DMS53 treated with DMSO at 0.1 percent for 48 hours (cell line): ENCODE measurements around the gene TMEM37.
"Not testable (repeated sequence)": the region's sequence is repeated elsewhere in the genome, so short reads cannot be mapped to it uniquely, and the experiment has no call there.

Experiments used
- DNase-seq: peaks from one replicate; lab custom pipeline; 2025; ENCODE audit not compliant: unreplicated experiment; lab: John Stamatoyannopoulos, UW

Gene TMEM37, protein sequence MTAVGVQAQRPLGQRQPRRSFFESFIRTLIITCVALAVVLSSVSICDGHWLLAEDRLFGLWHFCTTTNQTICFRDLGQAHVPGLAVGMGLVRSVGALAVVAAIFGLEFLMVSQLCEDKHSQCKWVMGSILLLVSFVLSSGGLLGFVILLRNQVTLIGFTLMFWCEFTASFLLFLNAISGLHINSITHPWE

DNA sequence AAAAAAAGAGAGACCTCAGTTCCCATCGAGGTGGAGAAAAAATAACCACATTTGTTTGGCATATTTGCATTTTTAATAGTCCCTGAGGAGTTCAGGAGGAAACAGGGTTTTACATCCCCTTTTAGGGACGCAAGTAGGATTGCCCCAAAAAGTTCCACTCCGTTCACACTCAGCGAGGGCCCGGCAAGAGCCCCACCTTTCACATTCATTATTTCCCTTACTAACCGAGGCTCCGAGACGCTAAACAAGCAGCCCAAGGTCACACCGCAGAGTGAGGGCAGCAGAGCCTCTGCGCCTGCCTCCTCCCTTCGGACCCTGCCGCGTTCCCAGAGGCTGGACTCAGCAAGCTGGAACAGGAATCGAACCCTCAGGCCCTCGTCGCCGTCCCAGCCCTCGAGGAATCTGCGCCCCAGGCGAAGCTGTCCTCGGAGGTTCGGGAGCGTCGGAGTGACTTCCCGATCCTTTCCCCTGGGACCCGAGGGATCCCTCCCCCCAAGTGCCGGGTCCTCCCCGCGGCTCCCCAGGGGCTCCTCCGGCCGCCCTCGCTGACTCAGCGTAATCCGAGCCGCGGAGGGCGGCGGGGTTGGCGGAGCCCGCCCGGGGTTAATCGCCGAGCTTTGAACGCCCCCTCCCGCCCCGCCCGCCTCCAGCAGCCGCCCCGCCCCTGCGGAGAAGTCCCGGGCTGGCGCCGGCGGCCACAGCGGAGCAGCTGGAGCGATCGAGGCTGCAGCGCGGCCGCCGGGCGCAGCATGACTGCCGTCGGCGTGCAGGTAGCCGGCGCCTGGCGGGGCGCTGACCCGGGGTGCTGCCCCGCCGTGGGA lies at the start of gene TMEM37:
Gene TMEM37, plus strand, starts transcription at position 700 of the 821 bp plus-strand sequence. Its CDS starts 50 bp downstream, at position 750.
- DNase-seq = no peak

DNA sequence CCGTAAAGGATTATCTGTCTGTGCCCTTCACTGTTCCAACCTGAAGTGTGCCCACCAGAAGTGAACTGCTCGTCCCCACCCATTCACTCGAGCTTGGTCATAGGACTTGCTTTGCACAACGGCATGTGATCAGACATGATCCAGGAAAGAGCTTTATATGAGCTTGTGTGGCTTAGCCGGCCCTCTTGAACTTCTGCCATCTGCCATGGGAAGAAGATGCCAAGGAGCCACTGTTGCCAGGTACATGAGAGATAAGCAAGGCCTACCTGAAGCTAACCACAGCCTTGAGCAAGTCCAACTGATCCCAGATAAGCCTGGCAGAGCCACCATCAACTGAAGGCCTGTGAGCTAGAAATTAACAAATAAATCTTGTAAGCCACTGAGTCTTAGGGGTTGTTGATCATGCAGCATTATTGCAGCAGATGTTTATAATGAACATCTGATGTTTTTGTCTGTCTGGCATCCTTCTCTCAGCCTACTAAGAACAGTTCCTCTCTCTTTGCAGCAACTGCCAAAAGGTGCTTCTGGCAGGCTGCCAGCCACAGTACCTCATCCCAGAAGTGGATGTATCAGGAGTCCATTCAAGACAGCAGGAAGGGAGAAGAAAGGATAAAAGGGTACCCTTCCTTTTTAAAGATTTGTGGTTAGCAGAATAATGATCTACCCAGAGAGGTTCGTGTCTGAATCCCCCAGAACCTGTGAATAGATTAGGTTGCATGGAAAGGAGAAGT lies 48.1 kb upstream of the TMEM37 start:
- DNase-seq = no peak

DNA sequence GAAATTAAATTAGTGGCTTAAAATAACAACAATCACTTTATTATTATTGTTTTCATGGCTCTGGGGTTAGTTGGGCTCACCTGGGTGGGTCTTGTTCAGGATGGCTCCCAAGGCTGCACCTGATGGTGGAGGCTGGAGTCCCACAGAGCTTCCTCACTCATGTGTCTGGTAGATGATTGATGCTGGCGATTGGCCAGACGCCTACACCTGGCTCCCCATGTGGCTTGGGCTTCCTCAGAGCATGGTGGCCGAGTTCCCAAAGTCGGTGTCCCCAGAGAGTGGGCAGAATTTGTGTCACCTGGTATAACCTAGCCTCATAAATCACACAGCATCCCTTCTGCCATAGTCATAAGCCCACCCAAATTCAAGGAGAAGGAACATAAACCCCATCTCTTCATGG lies 46.7 kb upstream of the TMEM37 start:
- DNase-seq = no peak

DNA sequence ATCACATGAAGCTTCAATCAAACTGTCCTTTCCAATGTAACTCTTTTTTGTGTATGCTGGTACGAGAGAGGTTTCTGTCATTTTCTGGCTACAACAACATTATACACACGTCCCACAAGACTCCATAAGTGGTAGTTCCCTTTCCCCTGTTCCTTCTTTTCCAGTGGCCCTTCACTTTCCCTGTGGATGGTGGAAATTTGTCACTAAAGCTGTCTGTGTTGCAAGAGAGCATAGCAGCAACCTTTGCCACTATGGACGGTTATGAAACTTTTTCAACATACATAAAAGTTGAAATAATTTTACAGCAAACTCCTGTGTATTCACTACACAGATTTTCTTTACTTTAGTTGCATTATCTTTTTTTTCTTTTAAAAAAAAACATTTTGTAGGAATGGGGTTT lies 46.2 kb upstream of the TMEM37 start:
- DNase-seq = no peak

DNA sequence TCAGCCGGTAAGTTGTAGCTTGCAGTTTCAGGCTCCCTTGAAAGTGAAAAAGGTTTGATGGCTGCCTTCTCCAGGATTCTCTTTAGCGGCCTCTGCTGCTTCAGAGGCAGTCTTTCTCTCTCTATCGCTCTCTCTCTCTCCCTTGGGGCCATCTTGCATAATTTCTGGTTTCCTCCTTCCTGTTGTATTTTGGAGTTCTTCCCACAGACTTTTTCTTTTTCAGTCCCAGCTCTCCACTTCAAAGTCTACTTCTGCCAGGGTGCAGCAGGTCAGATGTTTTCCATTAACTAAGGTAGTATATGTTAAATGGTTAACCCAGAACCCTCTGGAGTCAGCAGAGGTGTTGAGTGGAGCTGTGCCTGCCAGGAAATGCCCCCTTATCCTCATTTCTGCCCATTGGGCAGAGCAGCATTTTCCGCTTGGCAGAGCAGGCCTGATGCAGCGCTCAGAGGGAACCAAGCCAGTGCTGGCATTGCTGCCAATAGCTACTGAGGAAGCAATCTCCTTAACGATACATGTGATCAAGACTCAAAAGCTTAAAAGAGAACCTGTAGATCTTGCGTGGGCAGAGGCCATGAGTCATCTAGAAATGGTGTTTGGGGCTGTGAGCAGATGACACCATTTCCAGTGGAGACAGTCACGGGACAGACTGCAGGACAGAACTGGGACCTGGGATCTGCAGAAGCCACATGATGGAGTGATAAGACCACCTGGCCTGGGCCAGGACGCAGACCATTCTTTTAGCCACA lies 44.1 kb upstream of the TMEM37 start:
- DNase-seq = no peak

DNA sequence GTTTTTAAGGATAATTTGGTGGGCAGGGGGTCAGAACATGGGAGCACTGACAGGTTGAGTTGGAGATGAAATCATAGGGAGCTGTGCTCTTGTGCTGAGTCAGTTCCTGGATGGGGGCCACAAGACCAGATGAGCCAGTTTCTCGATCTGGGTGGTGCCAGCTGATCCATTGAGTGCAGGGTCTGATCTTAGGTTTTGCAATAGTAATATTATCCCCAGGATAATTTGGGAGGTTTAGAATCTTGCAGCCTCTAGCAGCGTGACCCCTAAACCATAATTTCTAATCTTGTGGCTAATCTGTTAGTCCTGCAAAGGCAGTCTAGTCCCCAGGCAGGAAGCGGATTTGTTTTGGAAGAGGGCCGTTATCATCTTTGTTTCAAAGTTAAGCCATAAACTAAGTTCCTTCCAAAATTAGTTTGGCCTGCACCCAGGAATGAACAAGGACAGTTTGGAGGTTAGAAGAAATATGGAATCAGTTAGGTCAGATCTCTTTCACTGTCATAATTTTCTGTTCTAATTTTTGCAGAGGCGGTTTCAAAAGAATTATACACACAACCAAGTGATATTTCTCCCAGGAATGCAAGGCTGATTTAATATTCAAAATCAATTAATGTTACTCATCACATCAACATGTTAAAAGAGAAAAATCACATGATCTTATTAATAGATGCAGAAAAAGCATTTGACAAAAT lies 41.9 kb upstream of the TMEM37 start:
- no peak for DNase-seq

DNA sequence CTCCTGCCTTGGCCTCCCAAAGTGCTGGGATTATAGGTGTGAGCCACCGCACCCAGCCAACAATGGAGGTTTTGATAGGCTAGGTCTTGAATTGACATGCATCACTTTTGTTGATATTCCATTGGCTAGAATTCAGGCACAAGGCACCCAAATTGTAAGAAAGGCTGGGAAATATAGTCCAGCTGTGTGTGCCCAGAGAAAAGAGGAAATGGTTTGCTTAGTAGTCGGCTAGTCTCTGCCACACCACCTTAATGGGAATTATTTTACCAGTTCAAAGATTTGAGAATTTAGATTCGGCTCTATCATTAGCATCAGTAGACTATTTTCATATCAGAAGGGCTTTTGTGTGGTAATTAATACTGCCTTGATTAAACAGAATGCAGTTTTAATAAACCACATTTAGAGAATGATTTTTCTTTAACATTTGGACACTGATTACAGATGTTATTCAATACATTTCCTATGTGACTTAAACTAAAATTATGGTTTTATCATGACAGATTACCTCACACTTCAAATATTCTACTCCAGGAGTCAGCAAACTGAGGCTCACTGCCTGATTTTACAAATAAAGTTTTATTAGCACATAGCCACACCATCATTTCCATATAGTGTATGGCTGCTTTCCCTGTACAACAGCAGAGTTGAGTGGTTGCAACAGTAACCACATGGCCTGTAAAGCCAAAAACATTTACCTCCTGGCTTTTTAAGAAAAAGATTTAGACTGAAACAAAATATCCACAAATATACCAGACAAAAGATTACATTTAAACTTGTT lies 37.5 kb upstream of the TMEM37 start:
- no peak for DNase-seq

DNA sequence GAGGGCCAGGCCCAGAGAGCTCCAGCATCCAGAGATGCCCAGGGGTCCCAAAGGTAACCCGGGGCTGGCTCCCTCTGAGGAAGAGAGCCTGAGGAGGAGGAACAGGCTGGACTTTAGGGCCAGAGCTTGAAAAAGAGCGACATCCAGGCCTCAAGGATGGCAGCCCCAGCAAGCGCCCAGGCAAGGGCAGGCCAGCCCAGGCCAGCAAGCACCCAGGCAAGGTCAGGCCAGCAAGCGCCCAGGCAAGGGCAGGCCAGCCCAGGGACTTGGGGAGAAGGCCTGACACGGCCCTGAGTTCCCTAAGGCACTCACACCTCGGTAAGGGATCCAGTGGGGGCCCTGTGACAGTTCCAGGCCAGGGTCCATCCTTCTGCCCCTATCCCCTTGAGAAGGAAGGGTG lies 34.5 kb upstream of the TMEM37 start:
- DNase-seq = no peak

DNA sequence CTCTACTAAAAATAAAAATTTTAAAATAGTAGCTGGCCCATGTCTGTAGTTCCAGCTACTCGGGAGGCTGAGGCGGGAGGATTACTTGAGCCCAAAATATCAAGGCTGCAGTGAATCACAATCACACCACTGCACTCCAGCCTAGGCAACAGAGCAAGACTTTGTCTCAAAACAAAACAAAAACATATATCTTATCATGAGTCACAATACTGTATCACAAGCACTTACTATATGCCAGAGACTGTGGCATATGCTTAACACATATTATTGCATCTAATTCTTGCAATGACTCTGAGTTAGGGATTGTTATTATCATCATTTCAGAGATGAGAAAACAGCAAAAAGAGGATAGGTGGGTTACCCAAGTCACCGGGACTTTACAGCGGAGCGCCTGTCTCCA lies 29.5 kb upstream of the TMEM37 start:
- DNase-seq = no peak

DNA sequence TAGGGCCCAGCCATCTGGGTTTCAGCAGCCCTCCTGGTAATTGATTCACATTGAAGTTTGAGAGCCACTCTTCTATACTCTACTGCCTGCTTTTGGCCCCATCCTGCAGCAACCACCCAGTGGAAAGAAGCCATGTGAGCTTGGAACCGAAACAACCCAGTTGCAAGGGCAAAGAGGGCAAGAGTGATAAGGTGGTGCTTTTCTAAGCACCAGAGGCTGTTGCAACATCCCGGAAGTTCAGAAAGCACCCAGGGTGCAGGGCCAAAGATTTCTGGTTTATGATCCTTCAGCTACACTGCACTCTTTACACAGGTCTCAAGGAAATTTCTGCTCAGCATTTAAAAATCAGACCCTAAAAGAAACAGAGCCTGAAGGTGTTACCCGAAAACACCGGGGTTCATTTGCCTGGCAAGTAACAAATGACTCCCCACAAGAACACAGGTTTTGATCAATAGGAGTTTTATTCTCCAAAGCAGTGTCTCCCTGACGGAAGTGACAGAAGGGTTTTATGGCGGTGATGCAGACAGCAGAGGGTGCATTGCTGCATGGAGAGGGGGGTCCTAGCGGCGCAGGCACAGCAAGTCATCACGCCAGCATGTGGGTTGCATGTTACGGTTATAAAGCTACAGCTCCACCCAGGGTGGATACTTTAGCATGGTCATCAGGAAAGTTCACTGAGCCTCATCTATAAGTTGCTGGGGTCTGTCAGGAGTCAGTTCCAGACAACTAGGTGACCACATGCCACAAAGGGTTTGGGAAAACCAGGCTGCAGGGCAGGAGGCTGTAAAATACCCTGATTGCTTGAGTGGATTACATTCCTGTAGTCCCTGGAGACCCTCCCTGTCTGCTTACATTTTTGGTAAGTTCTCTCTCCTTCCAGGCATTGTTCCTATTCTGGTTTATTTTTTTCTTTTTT lies 28.8 kb upstream of the TMEM37 start:
- DNase-seq = no peak

DNA sequence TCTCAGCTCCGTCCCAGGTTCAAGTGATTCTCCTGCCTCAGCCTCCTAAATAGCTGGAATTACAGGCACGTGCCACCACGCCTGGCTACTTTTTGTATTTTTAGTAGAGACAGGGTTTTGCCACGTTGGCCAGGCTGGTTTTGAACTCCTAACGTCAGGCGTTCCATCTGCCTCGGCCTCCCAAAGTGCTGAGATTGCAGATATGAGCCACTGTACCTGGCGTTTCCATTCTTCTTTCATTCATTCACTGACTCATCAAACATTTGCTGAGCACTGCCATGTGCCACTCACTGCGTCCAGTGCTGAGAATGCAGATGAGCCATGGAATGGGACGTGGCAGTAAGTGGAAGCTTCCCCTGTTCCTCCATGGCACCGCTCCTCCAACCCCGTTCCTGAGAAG lies 28.0 kb upstream of the TMEM37 start:
- DNase-seq = not testable (repeated sequence)

DNA sequence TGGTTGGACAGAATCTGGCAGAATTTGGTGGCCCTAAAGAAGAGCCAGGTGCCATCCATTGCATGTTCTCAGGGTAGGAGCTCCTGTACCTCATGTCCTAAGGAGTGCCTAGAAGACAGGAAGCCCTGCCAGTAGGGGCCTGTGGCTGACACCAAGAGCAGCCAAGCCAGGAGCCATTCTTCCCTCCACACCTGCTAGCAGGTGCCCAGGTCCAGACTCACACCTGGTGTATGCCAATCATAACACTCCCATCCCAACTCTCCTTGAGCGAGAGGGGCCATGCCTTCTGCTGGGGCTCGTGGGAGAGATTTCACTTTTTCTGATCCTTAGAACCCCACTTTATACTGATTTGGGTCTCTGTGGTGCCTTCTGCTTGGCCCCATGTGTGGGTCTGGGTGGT lies 26.5 kb upstream of the TMEM37 start:
- DNase-seq = no peak

DNA sequence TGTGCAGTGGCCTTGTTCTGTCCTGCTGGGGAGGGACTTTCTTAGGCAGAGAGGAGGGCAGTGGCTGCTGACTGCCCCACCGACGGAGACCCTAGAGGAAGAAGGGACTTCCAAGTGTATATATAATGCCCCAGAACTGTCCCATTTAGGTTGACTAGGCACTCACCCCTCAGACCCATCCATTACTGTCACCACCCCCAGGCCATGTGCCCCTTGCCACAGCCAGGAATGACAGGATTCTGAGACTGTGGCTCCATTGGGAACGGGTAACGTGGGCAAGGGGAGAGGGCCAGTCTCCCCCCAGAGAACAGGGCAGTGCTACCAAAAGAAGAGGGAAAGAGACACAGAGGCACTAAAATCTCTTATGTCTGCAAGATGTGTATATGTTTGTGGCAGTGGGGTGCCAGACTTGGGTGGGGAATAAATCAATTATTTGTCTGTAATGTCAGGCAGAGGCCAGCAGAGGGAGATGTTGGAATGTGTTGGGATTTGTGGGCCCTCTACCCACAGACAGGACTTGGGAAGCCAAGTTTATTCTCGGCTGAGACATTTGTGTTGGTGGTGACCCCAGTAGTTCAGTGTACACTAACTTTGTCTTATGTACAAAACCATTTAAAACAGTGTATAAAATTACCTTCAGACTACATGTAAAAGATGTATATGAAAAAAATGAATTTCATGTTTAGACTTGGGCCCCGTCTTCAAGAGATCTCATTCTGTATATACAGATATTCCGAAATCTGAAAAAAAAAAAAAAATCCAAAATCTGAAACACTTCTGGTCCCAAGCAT lies 24.0 kb upstream of the TMEM37 start:
- peak; percentile 44 for DNase-seq

DNA sequence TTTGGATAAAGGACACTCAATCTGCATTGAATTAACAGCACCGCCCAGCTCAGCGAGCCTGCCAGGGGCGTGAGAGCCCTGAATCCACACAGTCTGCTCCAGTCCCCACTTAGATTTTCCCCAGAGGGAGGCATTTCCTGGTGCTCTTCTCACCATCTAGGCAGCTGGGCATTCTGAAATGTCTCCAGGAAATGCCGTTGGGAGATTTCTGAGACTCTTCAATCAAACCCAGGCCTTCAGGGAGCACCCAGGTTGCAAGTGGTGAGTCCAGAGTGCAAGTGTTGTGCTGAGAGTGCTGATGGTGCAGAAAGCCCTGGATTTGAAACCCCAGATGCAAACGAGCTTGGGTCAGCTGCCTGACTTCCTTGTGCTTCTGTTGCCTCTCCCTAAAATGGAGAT lies 23.4 kb upstream of the TMEM37 start:
- DNase-seq = no peak

DNA sequence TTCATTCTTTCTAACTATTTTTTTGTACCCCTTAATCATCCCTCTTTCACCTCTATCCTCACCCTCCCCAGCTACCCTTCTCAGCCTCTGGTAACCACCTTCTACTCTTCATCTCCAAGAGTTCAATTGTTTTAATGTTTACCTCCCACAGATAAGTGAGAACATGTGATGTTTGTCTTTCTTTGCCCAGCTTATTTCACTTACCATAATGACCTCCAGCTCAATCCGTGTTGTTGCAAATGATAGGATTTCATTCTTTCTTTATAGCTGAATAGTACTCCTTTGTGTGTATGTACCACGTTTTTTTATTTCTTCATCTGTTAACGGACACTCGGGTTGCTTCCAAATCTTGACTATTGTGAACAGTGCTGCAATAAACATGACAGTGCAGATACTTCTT lies 22.1 kb upstream of the TMEM37 start:
- peak; percentile 35 for DNase-seq

DNA sequence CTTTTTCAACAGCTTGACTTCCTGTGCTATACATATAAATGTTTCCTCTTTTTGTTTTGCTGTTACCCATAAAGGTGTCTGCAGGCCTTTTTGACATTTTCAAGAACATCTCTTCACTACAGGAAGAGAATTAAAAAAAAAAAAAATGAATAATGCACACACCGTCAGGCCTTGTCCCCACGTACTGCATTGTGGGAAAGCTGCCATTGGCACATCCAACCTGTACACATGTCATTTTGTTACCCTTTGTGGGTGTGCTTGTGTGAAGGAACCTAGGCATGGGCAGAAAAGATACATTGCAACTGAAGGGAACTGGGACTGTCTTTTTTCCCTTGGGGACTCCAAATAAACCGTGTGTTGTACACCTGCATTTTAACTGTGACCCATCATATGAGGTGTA lies 16.8 kb upstream of the TMEM37 start:
- DNase-seq = no peak

DNA sequence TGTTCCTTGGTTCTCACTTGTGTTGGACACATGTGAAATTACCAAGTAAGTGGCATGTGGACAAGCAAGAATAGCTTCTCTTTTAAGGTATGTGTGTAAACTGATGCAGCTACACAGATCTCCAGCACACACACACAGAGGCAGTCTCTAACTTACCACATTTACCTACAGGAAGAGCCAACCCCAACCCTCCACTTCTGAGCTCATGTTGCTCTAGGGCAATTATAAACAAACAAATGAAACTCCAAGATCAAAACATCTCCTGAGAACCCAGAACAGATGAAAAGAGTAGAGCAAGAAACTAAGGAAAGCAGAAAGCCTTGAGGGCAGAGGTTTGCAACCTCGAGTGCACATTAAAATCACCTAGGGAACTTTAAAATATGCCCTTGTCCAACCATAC lies 16.0 kb upstream of the TMEM37 start:
- DNase-seq = no peak

DNA sequence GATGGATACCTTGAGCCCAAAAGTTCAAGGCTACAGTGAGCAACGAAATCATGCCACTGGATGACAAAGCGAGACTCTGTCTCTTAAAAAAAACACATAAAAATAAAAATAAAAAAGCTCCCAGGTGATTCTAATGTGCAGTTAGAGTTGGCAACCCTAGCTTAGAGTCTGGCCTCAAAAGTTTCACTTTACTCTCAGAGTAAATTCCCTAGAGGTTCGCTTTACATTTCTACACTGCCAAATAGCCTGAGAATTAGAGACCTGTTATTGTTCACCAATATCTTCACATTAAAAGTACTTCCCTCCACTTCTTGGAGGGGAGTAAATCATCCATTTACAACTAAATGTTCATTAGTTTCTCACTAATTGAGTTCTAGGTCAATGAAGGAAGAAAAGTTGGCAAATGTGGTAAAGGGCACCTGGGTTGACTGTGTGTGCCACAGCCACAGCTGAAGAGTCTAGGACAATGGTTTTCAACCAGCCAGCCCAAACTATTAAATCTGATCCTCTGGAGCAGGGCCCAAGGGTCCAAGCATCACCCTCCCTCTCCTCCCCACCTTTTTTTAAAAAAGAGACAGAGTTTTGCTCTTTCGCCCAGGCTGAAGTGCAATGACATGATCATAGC lies 15.2 kb upstream of the TMEM37 start:
- no peak for DNase-seq
